Ureter (tissue), 1 donor: ENCODE results near the gene NAA40. TPM values are rescaled to one million over a fixed set of nuclear protein-coding genes. Genes with fewer than 3 reads are reported as not detected.

Source experiments
- DNase-seq: peaks from one replicate; pipeline ENCODE4 v3.0.0-alpha.2; 2020; ENCODE audit warnings: low spot score
- total RNA-seq: library from RNA; stranded (reverse); gene quantifications from one replicate; pipeline ENCODE4 v1.2.4, GENCODE V29; 2023
- donor health status: DM: yes; HTN: yes; CAD: no.

NAA40 gene
- total RNA-seq, 1 donor from 2014 or later, result 26.4 TPM

DNA sequence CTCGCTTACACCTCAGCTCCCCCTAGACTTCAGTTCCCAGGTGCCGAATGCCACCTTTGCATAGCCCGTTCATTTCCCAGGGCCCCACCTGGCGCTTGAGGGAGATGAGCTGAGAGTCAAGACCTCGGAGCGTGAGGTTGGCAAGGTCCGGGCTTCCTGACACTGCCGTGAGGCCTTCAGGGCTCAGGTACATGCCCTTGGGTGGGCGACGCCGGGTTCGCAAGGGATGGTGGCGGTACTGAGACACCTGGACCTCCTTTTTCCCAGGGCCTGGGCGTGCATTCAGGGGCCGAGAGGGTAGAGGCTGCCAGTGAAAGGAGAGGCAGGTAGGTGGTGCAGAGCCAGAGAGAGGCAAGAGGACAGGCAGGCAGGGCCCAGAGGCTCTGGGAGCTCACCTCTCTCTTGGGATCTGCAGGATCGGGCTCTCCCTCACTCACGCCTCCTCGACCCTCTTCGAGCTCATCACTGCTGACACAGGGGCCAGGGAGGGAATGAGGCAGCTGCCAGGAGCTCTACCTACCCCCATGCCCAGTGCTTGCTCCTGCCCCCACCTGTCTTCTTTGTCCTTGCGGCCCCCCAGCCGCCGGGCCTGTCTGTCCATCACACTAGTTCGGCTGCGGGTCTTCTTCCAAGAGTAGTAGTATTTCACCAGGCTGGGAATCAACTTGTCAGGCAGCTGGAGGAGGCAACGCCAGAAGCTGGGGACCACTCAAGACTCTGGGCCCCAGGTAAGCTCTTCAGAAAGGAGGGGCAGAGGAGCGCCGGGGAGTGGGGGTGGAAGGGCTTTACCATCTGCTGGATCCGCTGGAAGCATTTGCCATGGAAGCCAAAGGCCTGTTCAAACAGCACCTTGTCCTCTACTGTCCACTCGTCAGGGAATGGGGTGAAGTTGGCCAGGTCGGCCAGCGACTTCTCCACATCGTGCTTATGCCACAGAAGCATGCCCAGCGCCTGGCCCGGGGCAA is 24.7 kb upstream of the NAA40 start:
- no peak for DNase-seq

DNA sequence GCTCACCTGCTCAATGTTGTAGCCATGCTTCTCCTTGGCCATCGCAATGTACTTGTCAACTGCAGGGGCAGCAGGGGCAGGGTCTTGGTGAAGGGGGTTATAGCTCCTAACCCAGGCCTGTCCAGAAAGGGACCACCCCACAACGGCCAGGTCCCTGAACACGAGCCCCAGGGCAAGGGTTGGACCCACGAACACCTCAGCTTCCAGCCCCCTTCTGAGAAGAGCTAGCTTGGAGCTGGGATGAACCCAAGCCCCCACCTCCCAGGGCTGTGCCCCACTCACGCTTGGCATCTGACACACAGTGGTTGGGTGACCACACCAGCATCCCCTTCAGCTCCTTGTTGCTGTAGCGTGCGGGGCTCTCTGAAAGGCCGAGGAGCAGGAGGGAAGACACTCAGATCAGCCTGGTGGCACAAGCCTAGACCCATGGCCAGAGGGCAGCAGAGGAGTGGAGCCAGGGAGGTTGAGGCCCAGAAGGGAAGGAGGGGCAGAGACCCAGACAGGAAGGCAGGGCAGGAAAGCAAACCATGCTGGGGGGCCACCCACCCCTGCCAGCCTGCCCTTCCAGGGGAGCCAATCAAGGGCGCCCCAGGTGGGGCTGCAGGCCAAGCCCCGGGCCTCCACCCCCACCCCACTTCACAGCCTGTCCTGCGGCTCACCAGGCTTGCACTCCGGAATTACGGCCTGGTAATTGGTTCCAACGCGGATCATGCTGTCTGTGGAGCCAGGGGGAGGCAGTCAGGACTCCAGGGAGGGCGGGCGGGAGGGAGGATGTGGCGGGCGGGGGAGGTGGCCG is 23.7 kb upstream of the NAA40 start:
- DNase-seq, result no peak

DNA sequence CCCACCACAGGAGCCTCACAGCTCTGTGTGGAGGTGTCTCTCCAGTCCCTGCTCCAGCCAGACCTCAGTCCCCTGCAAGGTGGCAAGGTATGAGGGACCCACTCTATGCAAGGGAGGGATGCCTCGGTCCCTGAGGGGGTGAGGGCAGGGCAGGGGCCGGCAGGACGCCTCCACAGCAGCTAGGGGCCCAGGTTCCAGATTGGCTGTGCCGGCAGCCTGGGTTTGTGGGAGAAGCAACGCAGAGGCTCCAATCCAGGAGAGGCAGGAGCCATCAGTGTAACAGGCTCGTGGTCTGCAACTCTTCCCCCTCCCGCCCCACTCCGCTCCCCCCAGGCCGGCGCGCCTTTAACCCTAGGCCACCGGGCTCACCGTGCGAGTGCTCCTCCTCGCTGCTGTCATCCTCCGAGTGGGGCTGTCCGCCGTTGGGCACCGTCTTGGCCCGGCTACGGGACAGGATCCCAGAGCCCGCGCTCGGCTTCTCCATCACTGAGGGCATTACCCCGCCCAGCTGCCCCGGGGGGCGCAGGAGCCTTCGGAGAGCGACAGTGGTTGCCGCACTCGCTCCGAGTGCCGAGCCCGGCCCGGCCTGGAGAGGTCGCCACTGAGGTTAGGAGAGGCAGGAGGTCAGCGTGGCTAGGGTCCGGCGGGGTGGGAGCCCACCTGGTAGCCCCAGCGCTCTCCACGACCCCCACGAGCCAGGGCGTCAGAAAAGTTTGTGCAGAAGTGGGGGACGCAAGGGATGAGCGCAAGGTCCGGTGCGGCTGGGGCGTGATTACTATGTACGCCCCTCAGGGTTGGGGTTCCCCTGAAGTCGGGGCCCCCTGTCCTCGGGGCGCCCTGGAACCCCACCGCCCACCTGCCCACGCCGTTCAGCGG is 22.6 kb upstream of the NAA40 start:
- no peak for DNase-seq

DNA sequence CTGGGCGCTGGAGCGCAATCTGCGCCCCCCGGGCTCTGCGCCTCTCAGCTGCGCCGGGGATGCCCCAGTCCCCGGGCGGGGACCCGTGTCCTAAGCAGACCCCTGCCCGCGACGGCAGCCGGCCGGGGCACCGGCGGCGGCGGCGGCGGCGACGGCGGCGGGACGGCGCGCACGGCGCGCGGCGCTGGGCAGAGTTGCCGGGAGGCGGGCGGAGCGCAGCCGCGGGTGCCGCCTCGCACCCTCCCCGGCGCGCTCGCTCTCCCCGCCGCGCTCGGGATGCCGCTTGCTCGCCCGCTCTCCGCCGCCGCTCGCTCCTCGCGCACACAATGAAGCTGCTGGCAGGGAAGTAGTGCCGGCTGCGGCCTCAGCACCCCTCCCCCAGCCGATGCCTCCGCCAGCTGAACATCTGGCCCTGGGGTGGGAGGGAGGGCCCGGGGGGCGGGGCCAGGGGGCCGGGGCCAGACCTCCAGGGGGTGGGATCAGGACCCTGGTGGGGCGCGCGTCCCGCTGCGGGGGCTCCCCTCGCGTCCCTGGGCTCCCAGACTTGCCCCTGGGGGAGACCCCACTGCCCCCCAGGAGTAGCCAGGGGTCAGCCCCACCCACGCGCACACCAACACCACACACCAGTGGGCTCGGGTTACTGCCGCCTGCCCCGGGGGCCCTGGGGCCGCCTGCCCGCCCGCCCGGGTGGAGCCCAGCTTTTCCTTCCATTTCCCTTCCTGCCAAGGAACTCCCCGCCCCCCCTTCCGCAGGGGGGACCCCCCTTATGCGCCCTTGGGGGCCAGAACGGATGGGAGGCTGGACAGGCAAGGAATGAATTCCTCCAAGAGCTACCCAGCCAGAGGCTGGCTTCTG is 21.7 kb upstream of the NAA40 start, which contains the start of gene RCOR2:
RCOR2 (minus strand) TSS at position 328 of the 855 bp plus-strand sequence. CDS start 708 bp downstream, outside the sequence.
- DNase-seq, result peak; percentile 77

DNA sequence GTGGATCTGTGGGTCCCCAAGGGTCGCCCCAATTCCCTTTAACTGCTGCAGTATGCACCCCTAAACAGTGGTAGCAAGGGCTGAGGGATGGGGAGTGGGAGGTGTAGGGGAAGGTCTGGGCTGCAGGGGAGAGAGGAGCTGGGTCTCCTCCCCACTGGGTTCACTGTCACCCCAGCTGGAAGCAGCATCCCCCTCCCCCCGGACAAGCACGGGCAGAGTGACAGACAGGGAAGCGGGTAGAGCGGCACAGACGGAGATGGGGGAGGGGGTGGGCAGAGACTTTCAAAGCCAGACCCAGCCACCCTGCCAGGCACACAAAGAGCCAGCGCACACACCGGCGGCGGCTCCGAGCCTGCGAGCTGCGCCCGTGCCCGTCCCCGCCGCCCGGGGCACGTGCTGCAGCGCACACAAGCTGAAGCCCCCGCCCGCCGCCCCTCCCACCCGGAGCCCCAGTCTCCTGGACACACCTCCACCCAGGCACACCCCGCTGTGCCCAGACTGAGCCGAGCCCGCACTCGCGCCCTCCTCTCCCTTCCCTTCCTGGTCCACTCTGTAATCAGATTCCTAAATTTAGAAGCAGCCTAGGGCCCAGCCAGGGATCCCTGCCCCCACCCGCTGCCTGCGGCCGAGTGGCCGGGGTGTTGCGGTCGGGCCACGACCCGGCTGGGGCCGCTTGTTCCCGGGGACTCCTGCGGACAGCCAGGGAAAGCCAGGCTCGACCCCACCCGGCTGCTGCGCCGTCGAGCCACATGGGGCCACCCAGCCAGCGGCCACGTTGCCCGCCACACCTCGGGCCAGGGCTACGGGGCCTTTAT is 20.9 kb upstream of the NAA40 start:
- DNase-seq, result peak; percentile 76

DNA sequence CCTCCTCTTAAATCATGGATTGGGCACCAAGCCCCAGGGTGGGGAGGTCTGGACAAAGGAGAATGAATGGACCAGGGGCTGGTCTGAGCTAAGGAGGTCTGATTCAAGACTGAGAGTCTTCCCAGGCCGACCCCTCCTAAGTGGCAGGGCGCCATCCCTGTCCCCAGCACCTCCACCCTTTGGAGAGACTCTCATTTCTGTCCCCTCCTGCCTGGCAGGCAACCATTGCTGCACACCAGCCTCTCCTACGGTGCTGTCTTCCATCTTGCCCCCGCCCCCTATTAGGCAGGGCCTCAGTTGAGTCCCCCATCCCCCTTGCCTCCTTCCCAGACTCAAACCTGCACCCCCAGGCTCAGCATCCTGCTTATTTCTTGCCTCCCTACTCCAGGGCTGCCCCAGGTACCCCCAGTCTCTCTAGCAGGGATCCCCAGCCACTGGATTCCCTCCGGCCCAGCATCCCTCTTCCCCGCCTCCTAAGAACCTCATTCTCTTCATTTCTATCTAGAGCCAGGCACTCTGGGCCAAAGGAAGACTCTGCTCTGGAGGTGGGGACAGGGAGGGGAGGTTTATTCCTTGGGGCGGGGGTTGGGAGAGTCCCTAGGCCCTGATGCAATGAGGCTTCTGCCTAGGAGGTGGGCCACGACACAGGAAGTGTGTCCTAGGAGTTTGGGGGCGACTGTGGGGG is 20.2 kb upstream of the NAA40 start:
- no peak for DNase-seq

DNA sequence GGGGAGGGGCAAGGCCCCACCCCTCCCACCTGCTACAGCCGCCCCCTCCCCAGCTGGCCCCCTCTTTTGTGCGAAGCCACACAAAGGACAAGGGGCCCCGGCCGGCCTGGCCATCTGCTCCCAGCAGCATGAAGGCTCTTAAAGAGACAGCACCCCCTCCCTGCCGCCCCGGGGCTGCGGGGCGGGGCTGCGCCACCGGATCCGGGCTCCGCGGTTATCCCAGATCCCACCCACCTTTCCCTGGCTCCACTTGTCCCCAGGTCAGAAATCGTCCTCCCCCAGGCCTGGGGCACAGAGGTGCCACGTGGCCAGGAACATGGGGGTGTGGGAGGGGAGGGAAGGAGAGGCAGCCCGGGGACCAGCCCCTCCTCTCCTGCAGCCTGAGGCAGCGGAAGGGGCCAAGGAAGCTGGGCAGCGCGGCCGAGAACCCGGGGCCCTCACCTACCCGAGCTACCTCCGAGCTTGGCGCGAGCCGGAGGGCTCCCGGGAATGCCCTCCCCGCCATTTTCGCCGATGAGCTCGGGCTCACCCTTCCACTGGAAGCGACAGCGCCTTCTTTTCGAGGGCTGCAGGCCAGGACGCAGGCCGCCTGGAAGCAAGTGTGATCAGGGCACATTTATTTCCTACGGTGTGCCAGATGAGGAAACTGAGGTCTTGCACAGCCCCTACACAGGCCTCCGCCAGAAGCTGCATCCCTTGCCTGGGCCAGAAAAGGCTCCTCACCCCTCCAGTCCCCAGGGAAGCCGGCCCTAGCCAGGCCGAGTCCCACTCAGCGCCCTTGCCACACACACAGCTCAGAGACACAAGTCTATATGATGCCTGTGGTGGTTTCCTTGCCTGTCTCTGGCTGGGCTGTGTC is 19.3 kb upstream of the NAA40 start:
- no peak for DNase-seq

DNA sequence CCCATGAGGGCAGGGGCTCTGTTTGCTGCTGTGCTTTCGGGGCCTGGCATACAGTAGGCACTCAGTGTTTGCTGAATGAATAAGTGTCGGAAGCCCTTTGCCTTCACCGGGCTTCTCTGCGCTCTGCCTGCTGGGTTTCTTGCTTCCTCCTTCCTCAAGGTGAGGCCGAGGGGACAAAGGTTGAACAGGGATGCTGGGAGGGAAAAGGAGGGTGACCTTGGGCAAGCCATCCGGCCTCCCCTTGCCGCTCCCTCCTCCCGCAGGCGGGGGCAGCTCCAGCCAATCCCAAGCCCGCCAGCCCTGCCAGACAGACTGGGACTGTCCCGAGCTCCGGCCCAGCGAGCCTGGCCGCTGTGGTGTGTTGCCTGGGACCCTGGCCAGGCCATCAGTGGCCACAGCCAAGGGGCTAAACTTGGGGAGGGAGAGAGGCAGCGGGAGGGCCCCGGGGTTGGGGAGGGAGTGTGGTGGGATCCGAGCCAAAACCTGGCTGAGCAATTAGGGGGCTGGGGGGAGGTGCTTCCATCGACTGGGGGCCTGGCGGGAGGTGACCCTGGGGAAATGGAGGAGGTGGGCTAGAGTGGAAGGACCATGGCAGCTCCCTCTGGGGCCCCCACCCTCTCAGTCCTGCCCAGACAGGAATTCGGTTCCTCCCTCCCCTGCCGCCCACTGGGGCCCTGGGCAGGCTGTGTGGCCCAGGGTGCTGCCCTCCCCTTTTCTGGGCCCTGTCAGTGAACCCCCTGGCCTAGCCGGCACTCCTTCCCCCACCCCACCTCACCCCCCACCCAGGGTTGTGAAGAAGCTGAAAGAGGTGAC is 18.5 kb upstream of the NAA40 start:
- peak; percentile 80 for DNase-seq

DNA sequence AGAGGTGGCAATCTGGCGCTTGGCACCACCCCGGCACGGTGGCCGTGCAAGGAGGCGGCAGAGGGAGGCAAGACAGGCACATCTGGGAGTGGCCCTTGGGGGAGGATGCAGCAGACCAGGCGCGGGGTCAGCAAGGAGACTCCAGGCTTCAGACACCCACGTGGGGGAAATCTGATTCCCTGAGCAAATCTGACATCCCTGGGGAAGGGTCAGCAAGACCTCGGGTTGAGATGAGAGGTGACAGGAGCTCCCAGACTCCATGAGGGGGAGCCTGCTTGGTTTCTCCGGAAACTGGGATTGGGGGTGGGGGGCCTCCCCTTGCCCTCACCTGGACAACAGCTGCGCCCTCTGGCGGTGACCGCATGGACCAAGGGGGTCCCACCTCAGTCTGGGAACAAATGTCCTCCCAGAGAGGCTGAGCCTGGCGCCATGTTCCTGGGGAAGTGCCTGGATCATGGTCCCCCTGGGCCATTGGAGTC is 17.8 kb upstream of the NAA40 start:
- no peak for DNase-seq

DNA sequence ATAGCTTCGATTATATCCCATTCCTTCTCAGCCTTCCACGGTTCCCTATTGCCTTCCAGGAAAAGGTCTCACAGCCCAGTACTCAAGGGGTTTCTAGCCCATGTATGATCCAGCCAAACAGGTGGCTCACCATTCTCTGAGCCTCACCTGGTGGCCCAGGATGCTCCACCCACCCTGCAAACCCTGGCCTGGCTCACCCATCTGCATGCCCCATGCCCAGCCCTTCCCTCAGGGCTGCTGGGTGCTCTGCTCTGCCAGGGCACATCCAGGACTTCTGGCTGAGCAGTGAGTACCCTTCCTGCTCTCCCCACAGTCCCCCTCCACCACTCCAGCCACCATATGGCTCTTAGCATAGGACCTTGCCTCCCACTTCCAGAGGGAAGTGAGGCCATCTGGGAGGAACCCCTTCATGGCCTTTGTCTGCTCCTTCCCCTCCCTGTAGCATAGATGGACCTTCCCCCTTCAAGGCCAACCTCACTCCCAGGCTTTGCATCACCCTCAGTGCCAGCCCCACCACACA is 16.1 kb upstream of the NAA40 start:
- DNase-seq, result no peak

DNA sequence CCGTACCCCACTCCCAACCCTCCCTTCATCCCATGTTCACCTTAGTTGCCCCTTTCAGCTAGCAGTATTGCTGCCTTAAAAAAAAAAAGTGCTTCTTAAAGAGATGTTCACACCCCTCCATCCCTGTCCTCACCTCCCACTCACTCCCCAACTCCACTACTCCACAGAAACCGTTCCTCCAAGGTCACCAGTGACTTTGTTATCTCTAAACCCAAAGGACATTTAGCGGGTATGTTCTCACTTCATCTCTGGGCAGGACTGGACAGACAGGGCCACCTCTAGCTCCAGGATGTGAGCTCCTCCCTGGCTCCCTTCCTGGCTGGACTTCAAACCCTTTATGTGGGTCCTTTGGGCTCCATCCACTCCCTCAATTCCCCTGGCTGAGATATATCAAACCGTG is 15.5 kb upstream of the NAA40 start:
- no peak for DNase-seq

DNA sequence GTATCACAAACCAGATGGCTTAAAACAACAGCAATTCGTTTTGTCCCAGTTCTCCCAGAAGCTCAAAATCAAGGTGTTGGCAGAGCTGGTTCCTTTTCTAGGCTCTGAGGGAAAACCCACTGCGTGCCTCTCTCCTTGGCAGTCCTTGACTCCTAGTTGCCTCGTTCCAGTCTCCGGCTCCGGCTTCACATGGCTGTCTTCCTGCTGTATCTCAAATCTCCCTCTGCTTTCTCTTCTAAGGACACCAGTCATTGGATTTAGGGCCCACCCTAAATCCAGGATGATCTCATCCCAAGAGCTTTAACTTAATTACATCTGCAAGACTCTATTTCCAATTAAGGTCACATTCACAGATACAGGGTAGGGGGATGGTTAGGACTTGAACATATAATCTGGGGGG is 9.2 kb upstream of the NAA40 start:
- no peak for DNase-seq

DNA sequence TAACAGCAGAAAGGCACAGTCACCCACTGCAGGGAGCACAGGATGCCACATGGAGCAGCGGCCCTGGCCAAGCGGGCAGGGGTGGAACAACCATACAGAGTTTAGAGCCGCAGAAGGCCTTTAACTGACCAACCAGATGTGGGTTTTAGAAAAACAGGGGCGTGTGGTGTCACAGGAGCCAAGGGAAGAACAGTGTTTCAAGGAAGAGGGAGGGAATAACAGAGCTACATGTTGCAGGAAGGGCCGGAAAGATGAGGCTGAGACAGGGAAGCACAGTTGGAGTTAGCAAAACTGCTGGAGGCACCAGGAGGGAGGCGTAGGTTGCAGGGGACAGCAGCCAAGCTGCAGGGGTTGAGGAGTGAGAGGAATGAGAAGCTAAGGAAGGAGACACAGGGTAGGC is 7.8 kb upstream of the NAA40 start:
- no peak for DNase-seq

DNA sequence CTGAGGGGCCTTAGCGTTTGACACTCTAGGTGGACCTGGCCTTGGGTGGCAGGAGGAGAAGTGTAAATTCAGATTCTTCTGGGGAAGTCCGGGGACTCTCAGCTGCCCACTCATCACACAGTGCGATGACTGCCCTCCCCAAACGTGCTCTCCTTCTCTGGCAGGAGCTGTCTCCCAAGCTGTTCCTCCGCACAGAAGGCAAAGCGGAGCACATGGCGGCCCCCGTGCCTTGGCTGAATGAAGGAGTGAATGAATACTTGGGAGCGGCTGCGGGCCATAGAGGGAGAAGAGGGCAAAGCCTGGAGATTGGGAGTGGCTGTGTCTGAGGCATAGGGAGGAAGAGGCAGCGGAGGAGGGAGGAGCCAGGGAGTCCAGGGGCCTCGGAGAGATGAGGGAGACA is 6.9 kb upstream of the NAA40 start:
- DNase-seq, result no peak

DNA sequence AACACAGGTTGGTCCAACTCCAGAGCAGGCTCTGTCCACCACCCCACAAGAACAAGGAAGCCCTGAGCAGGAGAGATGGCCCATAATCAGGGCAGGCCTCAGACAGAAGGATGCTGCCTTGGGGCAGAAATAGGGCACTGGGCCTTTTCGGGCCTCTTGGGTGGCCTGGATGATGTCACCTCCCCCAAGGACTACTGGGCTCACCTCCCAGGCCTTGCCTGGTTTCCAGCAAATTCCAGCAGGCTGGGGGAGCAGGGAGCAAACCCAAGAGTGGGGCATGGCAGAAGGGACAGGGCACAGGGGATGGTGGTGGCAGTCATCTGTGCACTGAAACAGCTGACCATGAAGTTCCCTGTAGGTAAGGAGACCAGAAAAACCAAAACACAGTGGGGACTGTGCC is 5.3 kb upstream of the NAA40 start:
- DNase-seq, result no peak

DNA sequence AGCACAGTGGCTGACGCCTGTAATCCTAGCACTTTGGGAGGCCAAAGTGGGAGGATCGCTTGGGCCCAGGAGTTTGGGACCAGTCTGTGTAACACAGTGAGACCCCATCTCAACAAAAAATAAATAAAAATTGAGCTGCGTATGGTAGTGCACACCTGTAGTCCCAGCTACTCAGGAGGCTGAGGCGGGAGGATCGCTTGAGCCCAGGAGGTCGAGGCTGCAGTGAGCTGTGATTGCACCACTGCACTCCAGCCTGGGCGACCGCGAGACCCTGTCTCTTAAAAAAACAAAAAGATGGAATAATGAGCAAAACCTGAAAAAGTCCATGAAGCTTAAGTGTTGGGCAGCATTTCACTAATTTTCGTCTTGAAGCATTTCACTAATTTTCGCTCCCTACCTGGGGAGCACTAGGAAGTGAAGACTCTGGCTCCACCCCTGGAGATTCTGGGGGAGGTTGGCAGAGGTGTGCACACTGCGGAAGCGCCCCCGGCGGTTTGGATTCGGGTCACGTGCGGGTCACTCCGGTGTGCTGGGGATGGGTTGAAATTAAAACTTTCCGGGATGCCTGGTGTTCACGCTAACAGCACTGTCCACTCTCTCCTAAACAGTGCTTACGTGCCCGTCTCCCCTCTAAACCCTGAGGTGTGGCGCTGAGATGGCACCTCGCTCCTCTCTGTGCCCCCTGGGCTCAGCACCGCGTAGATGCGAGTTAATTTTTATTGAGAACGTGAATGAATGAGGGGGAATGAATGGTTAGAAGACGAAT is 906 bp upstream of the NAA40 start:
- DNase-seq, result no peak
